ENCODE results near the gene TMEM200A. TPM values are rescaled to one million over a fixed set of nuclear protein-coding genes. Genes with fewer than 3 reads are reported as not detected.

Gene TMEM200A
- total RNA-seq, 4 donors from 2014 or later: 0.16 to 0.29 TPM; not detected in 2

DNA sequence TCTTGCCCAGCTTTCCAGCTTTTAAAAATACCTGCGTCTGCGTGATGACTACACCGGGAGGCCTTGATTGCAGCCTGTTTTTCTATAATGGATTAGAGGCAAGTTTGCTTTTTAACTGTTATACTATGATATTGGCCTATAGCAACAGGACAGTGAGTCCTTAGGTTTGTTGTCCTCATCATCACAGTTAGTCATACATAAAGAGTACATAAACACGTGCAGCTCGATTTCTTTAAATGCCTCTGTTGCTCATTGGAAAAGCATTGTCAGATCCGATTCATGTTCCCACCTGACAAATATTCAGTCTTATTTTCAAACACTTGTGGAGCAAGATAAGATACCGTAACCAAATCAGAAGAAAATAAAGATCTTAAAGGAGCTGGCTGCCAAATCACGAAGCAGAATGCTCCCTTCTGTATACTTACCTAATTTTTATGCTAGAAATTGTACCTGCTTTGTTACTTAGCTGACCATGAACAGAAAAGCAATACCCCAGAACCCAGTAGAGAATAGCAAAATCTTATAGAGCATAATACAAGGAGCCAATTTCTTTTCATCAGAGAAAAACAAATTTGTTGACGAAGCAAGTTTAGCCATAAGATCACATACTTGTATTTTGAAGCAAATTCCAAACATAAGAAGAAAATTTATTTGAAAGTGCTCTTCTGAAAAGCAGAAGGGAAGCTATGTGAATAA is 100.4 kb downstream of the TMEM200A start:
- Histone ChIP-seq H3K36me3 (no peaks in the 10 kb centered on the region), H3K27ac (no peak overlapping the region), H3K4me1 (no peaks in the 10 kb centered on the region), H3K9me3 (no peaks in the 10 kb centered on the region), H3K4me3 (no peak overlapping the region), H3K27me3 (no peaks in the 10 kb centered on the region)
- DNase-seq (no peak), ATAC-seq (no peak)
- intact Hi-C loops (cut with DNase I; ENCODE audit: low total_unique reads): no loop called here
- in situ Hi-C loops (cut with MboI; ENCODE audit: low sequenced_read_pairs in 4 of 4): loop anchor here in 1 of 4 donors (25.0 kb wide), 1 partner anchor 104 kb away; the partner anchor contains the start of gene TMEM200A
- TF ChIP-seq POLR2A (IDR thresholded peaks at IDR 0.05): no peak
- TF ChIP-seq, protein P1, sequence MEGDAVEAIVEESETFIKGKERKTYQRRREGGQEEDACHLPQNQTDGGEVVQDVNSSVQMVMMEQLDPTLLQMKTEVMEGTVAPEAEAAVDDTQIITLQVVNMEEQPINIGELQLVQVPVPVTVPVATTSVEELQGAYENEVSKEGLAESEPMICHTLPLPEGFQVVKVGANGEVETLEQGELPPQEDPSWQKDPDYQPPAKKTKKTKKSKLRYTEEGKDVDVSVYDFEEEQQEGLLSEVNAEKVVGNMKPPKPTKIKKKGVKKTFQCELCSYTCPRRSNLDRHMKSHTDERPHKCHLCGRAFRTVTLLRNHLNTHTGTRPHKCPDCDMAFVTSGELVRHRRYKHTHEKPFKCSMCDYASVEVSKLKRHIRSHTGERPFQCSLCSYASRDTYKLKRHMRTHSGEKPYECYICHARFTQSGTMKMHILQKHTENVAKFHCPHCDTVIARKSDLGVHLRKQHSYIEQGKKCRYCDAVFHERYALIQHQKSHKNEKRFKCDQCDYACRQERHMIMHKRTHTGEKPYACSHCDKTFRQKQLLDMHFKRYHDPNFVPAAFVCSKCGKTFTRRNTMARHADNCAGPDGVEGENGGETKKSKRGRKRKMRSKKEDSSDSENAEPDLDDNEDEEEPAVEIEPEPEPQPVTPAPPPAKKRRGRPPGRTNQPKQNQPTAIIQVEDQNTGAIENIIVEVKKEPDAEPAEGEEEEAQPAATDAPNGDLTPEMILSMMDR (IDR thresholded peaks at IDR 0.05 in 4 of 5, conservative IDR thresholded peaks at IDR 0.05 in 1 of 5): no peak

DNA sequence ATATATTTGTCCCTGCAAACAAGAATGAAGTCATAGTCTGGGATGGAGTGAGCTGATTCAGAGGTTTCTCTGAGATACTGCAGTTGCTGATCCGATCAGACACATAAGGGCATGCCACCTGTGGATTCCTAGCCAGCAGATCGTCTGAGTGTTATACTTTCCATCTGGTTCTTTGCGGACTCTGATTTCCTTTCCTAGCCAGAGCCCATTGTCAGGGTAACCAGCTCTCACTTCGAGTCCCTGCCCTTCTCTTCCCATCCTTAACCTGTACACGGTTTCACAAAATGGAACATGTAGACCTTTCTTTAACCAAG is 100.9 kb downstream of the TMEM200A start:
- DNase-seq (no peak), ATAC-seq (no peak)
- Histone ChIP-seq H3K27ac (no peak overlapping the region), H3K36me3 (no peaks in the 10 kb centered on the region), H3K4me1 (no peaks in the 10 kb centered on the region), H3K9me3 (no peaks in the 10 kb centered on the region), H3K27me3 (no peaks in the 10 kb centered on the region), H3K4me3 (no peak overlapping the region)
- no peak for TF ChIP-seq POLR2A (IDR thresholded peaks at IDR 0.05)
- TF ChIP-seq, protein P1 (IDR thresholded peaks at IDR 0.05 in 4 of 5, conservative IDR thresholded peaks at IDR 0.05 in 1 of 5): no peak
- in situ Hi-C loops (cut with MboI; ENCODE audit: low sequenced_read_pairs in 4 of 4): loop anchor here in 1 of 4 donors (25.0 kb wide), 1 partner anchor 104 kb away; the partner anchor contains the start of gene TMEM200A
- intact Hi-C loops (cut with DNase I; ENCODE audit: low total_unique reads): no loop called here

DNA sequence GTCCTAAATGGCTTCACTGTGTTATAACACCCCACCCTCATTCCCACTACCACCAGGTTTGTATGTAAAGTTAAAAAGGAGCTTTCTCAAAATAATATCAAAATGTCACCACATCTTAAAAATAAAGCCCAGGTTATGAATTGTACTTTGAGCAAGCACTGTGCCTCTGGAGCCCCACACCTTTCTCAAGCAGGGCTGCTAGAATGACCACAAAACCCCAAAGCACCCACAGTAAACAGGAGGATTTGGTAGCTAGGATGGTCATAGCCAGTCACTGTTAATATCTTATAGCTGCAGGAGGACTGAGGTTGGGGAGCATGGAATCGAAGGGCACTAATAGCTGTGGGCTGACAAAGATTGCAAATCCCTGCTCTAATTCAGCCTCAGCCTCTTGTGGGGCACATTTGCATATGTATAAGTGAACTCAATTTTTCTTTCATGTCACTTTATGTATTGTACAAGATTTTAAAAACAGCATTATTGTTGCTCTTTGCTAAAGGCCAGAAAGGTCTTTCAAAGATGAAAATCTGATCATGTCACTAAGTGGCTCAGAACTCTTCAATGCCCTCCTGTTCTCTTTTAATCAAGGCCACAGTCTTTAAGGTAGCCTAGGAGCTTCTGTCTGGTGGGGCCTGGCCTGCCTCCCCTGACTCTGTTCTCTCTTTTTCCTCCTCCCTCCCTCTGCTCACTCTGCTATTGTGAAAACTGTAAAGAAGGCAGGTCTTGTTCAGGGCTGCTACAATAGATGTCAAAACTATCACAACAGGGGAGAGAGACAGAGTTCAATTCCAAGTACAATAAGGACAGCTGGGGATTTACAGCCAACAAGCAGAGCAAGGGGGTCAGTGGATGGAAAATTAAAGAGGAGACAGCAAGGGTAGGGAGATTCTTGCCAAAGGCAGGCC is 101.6 kb downstream of the TMEM200A start:
- no peak for DNase-seq
- TF ChIP-seq, protein P1 (IDR thresholded peaks at IDR 0.05 in 4 of 5, conservative IDR thresholded peaks at IDR 0.05 in 1 of 5): no peak
- no peak for TF ChIP-seq POLR2A (IDR thresholded peaks at IDR 0.05)
- intact Hi-C loops (cut with DNase I; ENCODE audit: low total_unique reads): no loop called here
- H3K4me1 ChIP-seq: no peaks in the 10 kb centered on the region
- H3K27ac ChIP-seq: no peak overlapping the region
- no peaks in the 10 kb centered on the region for H3K9me3 ChIP-seq
- in situ Hi-C loops (cut with MboI; ENCODE audit: low sequenced_read_pairs in 4 of 4): loop anchor here in 1 of 4 donors (25.0 kb wide), 1 partner anchor 105 kb away; the partner anchor contains the start of gene TMEM200A
- no peak for ATAC-seq
- H3K4me3 ChIP-seq: no peak overlapping the region
- H3K27me3 ChIP-seq: no peaks in the 10 kb centered on the region
- no peaks in the 10 kb centered on the region for H3K36me3 ChIP-seq

DNA sequence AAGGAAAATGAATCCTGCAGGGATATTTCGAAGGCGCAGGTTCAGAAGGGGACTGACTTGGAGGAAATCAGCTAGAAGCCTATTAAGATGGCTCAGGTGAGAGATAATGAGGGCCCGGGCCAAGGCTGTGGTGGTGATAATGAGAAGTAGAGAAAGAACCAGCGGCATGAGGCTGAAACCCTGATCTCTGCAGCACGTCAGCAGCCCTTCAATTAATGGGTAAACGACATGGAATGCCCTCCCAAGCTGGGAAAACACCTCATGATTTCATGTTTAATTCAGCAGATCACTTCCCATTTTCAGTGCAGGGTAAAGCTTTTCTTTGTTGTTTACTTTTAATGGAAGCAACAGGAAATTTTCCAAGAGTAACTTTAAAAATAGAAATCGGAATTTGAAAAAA is 104.9 kb downstream of the TMEM200A start:
- H3K36me3 ChIP-seq: no peaks in the 10 kb centered on the region
- no peaks in the 10 kb centered on the region for H3K27me3 ChIP-seq
- no peak overlapping the region for H3K4me3 ChIP-seq
- intact Hi-C loops (cut with DNase I; ENCODE audit: low total_unique reads): no loop called here
- no peak overlapping the region for H3K27ac ChIP-seq
- no peaks in the 10 kb centered on the region for H3K4me1 ChIP-seq
- in situ Hi-C loops (cut with MboI; ENCODE audit: low sequenced_read_pairs in 4 of 4): loop anchor here in 1 of 4 donors (25.0 kb wide), 1 partner anchor 108 kb away; the partner anchor contains the start of gene TMEM200A
- no peak for ATAC-seq
- TF ChIP-seq, protein P1 (IDR thresholded peaks at IDR 0.05 in 4 of 5, conservative IDR thresholded peaks at IDR 0.05 in 1 of 5): no peak
- TF ChIP-seq POLR2A (IDR thresholded peaks at IDR 0.05): no peak
- no peaks in the 10 kb centered on the region for H3K9me3 ChIP-seq
- no peak for DNase-seq
